ENCODE data around the gene MOCOS.
"Not testable (repeated sequence)": the region's sequence is repeated elsewhere in the genome, so short reads cannot be mapped to it uniquely, and the experiment has no call there.

Gene MOCOS

GRCh38 chr18:36207969-36208368 is 20.7 kb downstream of the MOCOS start:
- H3K9me3 ChIP-seq (ENCODE audit: insufficient read depth, low read depth, low read length); H3K9ac ChIP-seq (ENCODE audit: low read depth, low read length); H3K36me3 ChIP-seq (ENCODE audit: insufficient read depth, low read depth, low read length); H3K4me1 ChIP-seq (ENCODE audit: insufficient read depth, low read length); H3K4me3 ChIP-seq (ENCODE audit: low read length); H3K27me3 ChIP-seq (ENCODE audit: insufficient read depth, low read length); H3K27ac ChIP-seq (ENCODE audit: low read length): not testable (repeated sequence)

GRCh38 chr18:36211612-36212065 is 24.3 kb downstream of the MOCOS start:
- Histone ChIP-seq H3K9me3 (ENCODE audit: insufficient read depth, low read depth, low read length) (no peaks in the 10 kb centered on the region), H3K4me1 (ENCODE audit: insufficient read depth, low read length) (no peaks in the 10 kb centered on the region), H3K27ac (ENCODE audit: low read length) (no peak overlapping the region), H3K4me3 (ENCODE audit: low read length) (no peak overlapping the region), H3K27me3 (ENCODE audit: insufficient read depth, low read length) (no peaks in the 10 kb centered on the region), H3K36me3 (ENCODE audit: insufficient read depth, low read depth, low read length) (no peaks in the 10 kb centered on the region), H3K9ac (ENCODE audit: low read depth, low read length) (no peak overlapping the region)

- H3K36me3 ChIP-seq (ENCODE audit: insufficient read depth, low read depth, low read length), result no peaks in the 10 kb centered on the region
- no peaks in the 10 kb centered on the region for H3K4me1 ChIP-seq (ENCODE audit: insufficient read depth, low read length)
- H3K4me3 ChIP-seq (ENCODE audit: low read length), result no peak overlapping the region
- H3K9me3 ChIP-seq (ENCODE audit: insufficient read depth, low read depth, low read length), result no peaks in the 10 kb centered on the region
- H3K27me3 ChIP-seq (ENCODE audit: insufficient read depth, low read length), result no peaks in the 10 kb centered on the region
- no peak overlapping the region for H3K27ac ChIP-seq (ENCODE audit: low read length)
- H3K9ac ChIP-seq (ENCODE audit: low read depth, low read length), result no peak overlapping the region
These were observed 25.2 kb downstream of the MOCOS start for GRCh38 chr18:36212301-36213171.

DNA sequence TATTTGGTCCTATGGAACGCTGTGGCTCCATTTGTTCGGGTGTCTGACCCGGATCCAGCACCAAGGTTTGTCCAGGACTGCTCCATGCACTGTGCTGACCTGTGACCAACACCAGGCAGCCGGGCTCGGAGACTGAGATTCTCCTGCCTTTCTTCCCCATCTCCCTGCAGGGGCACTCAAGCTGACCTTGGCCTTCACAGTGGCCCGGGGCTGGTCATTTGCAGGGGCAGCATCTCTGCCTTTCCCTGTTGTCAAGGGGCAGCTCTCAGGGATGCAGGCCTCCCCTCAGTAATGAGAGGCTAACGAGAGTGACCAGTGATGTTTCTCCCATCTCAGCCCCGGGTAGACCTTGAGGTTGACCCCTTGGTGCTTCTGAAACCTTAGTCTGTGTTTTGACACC is 27.5 kb downstream of the MOCOS start:
- H3K27me3 ChIP-seq (ENCODE audit: insufficient read depth, low read length), result no peaks in the 10 kb centered on the region
- H3K4me3 ChIP-seq (ENCODE audit: low read length), result no peak overlapping the region
- H3K36me3 ChIP-seq (ENCODE audit: insufficient read depth, low read depth, low read length), result no peaks in the 10 kb centered on the region
- H3K27ac ChIP-seq (ENCODE audit: low read length), result no peak overlapping the region
- H3K9me3 ChIP-seq (ENCODE audit: insufficient read depth, low read depth, low read length), result no peaks in the 10 kb centered on the region
- H3K4me1 ChIP-seq (ENCODE audit: insufficient read depth, low read length), result no peaks in the 10 kb centered on the region
- no peak overlapping the region for H3K9ac ChIP-seq (ENCODE audit: low read depth, low read length)

DNA sequence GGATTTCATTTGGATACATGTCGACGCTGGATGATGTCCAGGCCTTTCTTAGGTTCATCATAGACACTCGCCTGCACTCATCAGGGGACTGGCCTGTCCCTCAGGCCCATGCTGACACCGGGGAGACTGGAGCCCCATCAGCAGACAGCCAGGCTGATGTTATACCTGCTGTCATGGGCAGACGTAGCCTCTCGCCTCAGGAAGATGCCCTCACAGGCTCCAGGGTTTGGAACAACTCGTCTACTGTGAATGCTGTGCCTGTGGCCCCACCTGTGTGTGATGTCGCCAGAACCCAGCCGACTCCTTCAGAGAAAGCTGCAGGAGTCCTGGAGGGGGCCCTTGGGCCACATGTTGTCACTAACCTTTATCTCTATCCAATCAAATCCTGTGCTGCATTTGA is 28.3 kb downstream of the MOCOS start:
- no peaks in the 10 kb centered on the region for H3K4me1 ChIP-seq (ENCODE audit: insufficient read depth, low read length)
- H3K4me3 ChIP-seq (ENCODE audit: low read length), result no peak overlapping the region
- no peaks in the 10 kb centered on the region for H3K9me3 ChIP-seq (ENCODE audit: insufficient read depth, low read depth, low read length)
- H3K27ac ChIP-seq (ENCODE audit: low read length), result no peak overlapping the region
- no peaks in the 10 kb centered on the region for H3K36me3 ChIP-seq (ENCODE audit: insufficient read depth, low read depth, low read length)
- H3K9ac ChIP-seq (ENCODE audit: low read depth, low read length), result no peak overlapping the region
- no peaks in the 10 kb centered on the region for H3K27me3 ChIP-seq (ENCODE audit: insufficient read depth, low read length)

DNA sequence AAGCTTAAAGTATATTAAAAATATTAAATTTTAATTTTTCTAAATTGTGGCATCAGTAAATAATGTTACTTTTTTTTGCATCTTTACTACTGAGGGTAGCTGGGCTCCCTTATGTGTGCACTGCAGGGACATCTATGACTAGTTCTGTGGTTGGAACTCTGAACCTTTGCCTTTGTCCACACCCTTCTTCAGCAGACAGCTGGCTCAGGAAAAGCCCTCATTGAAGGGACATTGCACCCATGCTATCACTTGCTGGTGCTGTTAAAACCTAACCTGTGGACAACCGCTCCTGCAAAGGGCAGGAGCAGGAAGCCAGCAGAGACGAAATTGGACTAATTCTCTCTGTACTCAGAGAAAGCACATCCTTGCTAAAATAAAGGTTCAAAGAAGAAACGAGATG is 30.1 kb downstream of the MOCOS start:
- Histone ChIP-seq H3K27ac (ENCODE audit: low read length) (no peak overlapping the region), H3K9ac (ENCODE audit: low read depth, low read length) (no peak overlapping the region), H3K9me3 (ENCODE audit: insufficient read depth, low read depth, low read length) (no peaks in the 10 kb centered on the region), H3K4me3 (ENCODE audit: low read length) (no peak overlapping the region), H3K27me3 (ENCODE audit: insufficient read depth, low read length) (no peaks in the 10 kb centered on the region), H3K4me1 (ENCODE audit: insufficient read depth, low read length) (no peaks in the 10 kb centered on the region), H3K36me3 (ENCODE audit: insufficient read depth, low read depth, low read length) (no peaks in the 10 kb centered on the region)

DNA sequence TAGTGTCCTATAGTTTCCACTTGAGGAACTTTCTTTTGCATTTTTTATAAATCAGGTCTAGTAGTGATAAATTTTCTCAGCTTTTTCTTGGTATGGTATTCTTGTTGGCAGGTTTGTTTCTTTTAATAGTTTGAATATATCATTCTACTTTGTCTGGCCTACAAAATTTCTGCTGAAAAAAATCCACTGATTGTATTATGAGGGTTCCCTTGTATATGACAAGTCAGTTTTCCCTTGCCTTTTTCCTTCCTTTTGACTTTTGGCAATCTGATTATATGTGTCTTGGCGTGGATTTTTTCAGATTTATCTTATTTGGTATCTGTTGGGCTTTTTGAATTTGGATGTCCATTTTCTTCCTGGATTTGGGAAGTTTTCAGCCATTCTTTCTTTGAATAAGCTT is 41.9 kb downstream of the MOCOS start:
- H3K4me3 ChIP-seq (ENCODE audit: low read length), result no peak overlapping the region
- no peaks in the 10 kb centered on the region for H3K27me3 ChIP-seq (ENCODE audit: insufficient read depth, low read length)
- H3K4me1 ChIP-seq (ENCODE audit: insufficient read depth, low read length), result no peaks in the 10 kb centered on the region
- H3K9me3 ChIP-seq (ENCODE audit: insufficient read depth, low read depth, low read length), result peaks cover 10% of the 10 kb centered on the region
- no peak overlapping the region for H3K9ac ChIP-seq (ENCODE audit: low read depth, low read length)
- peaks cover 3% of the 10 kb centered on the region; the same call in 1 of the 2 replicates for H3K36me3 ChIP-seq (ENCODE audit: insufficient read depth, low read depth, low read length)
- no peak overlapping the region for H3K27ac ChIP-seq (ENCODE audit: low read length)

DNA sequence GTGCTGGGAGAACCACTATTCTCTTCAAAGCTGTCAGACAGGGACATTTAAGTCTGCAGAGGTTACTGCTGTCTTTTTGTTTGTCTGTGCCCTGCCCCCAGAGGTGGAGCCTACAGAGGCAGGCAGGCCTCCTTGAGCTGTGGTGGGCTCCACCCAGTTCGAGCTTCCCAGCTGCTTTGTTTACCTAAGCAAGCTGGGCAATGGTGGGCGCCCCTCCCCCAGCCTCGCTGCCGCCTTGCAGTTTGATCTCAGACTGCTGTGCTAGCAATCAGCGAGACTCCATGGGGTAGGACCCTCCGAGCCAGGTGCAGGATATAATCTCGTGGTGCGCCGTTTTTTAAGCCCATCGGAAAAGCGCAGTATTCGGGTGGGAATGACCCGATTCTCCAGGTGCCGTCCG is 53.2 kb downstream of the MOCOS start:
- H3K27ac ChIP-seq (ENCODE audit: low read length); H3K4me1 ChIP-seq (ENCODE audit: insufficient read depth, low read length); H3K9ac ChIP-seq (ENCODE audit: low read depth, low read length); H3K27me3 ChIP-seq (ENCODE audit: insufficient read depth, low read length); H3K4me3 ChIP-seq (ENCODE audit: low read length); H3K9me3 ChIP-seq (ENCODE audit: insufficient read depth, low read depth, low read length); H3K36me3 ChIP-seq (ENCODE audit: insufficient read depth, low read depth, low read length): not testable (repeated sequence)

- Histone ChIP-seq H3K9me3 (ENCODE audit: insufficient read depth, low read depth, low read length) (no peaks in the 10 kb centered on the region), H3K9ac (ENCODE audit: low read depth, low read length) (no peak overlapping the region), H3K27ac (ENCODE audit: low read length) (no peak overlapping the region), H3K4me1 (ENCODE audit: insufficient read depth, low read length) (no peaks in the 10 kb centered on the region), H3K36me3 (ENCODE audit: insufficient read depth, low read depth, low read length) (no peaks in the 10 kb centered on the region), H3K27me3 (ENCODE audit: insufficient read depth, low read length) (no peaks in the 10 kb centered on the region), H3K4me3 (ENCODE audit: low read length) (no peak overlapping the region)
These were observed 54.5 kb downstream of the MOCOS start for GRCh38 chr18:36241831-36242230.

GRCh38 chr18:36247036-36247435 is 59.7 kb downstream of the MOCOS start:
- no peaks in the 10 kb centered on the region for H3K4me1 ChIP-seq (ENCODE audit: insufficient read depth, low read length)
- H3K27ac ChIP-seq (ENCODE audit: low read length), result no peak overlapping the region
- no peaks in the 10 kb centered on the region for H3K36me3 ChIP-seq (ENCODE audit: insufficient read depth, low read depth, low read length)
- no peak overlapping the region for H3K4me3 ChIP-seq (ENCODE audit: low read length)
- no peak overlapping the region for H3K9ac ChIP-seq (ENCODE audit: low read depth, low read length)
- H3K9me3 ChIP-seq (ENCODE audit: insufficient read depth, low read depth, low read length), result no peaks in the 10 kb centered on the region
- no peaks in the 10 kb centered on the region for H3K27me3 ChIP-seq (ENCODE audit: insufficient read depth, low read length)

GRCh38 chr18:36249392-36249791 is 62.1 kb downstream of the MOCOS start:
- Histone ChIP-seq H3K27ac (ENCODE audit: low read length) (no peak overlapping the region), H3K4me1 (ENCODE audit: insufficient read depth, low read length) (no peaks in the 10 kb centered on the region), H3K9me3 (ENCODE audit: insufficient read depth, low read depth, low read length) (no peaks in the 10 kb centered on the region), H3K36me3 (ENCODE audit: insufficient read depth, low read depth, low read length) (no peaks in the 10 kb centered on the region), H3K4me3 (ENCODE audit: low read length) (no peak overlapping the region), H3K9ac (ENCODE audit: low read depth, low read length) (no peak overlapping the region), H3K27me3 (ENCODE audit: insufficient read depth, low read length) (no peaks in the 10 kb centered on the region)

DNA sequence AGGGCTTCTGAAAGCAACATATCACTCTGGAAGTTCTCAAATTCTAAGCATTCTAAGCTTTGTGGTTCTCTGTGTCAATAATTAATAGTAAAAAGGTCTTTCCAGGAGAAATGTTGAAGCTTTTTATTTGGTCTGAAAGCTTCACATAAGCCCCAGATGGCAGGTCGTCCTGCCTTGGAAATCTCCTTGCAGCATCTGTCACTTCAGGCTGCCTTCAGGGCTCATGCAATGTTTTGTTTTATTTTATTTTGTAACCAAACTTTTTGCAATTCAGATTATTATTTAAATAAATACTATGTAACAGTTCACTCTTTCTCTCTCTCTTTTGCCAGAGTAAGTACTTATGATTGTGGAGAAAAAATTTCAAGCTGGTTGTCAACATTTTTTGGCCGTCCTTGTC is 63.5 kb downstream of the MOCOS start:
- Histone ChIP-seq H3K9me3 (ENCODE audit: insufficient read depth, low read depth, low read length) (no peaks in the 10 kb centered on the region), H3K4me3 (ENCODE audit: low read length) (no peak overlapping the region), H3K27me3 (ENCODE audit: insufficient read depth, low read length) (no peaks in the 10 kb centered on the region), H3K4me1 (ENCODE audit: insufficient read depth, low read length) (no peaks in the 10 kb centered on the region), H3K27ac (ENCODE audit: low read length) (no peak overlapping the region), H3K36me3 (ENCODE audit: insufficient read depth, low read depth, low read length) (no peaks in the 10 kb centered on the region), H3K9ac (ENCODE audit: low read depth, low read length) (no peak overlapping the region)

Data from iPS-20b (cell line).